Tibial artery (tissue), 4 donors: ENCODE measurements around the gene IRF7.
"Not testable (repeated sequence)": the region's sequence is repeated elsewhere in the genome, so short reads cannot be mapped to it uniquely, and the experiment has no call there.

Experiments used
- DNase-seq, 2 donors: peaks; one replicate each; pipeline ENCODE4 v3.0.0-alpha.2; 2019
- H3K27ac ChIP-seq, 2 donors: fragments of 200-600 bp; sonication (generic) in 1 of 2; 1 replicate in 1 of 2; 2 replicates in 1 of 2; pipeline ENCODE4 v1.5.1; 2018 to 2019; ENCODE audit warnings: mild to moderate bottlenecking in 1 of 2
- H3K27me3 ChIP-seq, 2 donors: fragments of 200-600 bp; sonication (generic) in 1 of 2; one replicate each; pipeline versions ENCODE4 v1.5.1 to v1.6.0; 2016 to 2019
- H3K36me3 ChIP-seq, 3 donors: fragments of 200-600 bp; sonication (generic) in 2 of 3; one replicate each; pipeline ENCODE4 v1.5.1; 2016 to 2019; ENCODE audit warnings: mild to moderate bottlenecking in 2 of 3
- H3K4me1 ChIP-seq, 4 donors: fragments of 200-600 bp; sonication (generic) in 2 of 4; 1 replicate in 3 of 4; 2 replicates in 1 of 4; pipeline ENCODE4 v1.5.1; 2016 to 2019
- H3K4me3 ChIP-seq, 2 donors: fragments of 200-600 bp; sonication (generic) in 1 of 2; 1 replicate in 1 of 2; 2 replicates in 1 of 2; pipeline ENCODE4 v1.5.1; 2018 to 2019; ENCODE audit warnings: mild to moderate bottlenecking in 2 of 2
- H3K9me3 ChIP-seq, 3 donors: fragments of 200-600 bp; sonication (generic) in 1 of 3; one replicate each; pipeline ENCODE4 v1.5.1; 2016 to 2019
- CTCF ChIP-seq, 2 experiments: fragments of 200-600 bp in 1 of 2; fragments of 450-650 bp in 1 of 2; IDR thresholded peaks; one replicate each; pipeline ENCODE4 v1.5.1; 2017 to 2019; ENCODE audit warnings: antibody characterized with exemption in 2 of 2, mild to moderate bottlenecking in 1 of 2, moderate library complexity in 1 of 2
- intact Hi-C: fragments of 100-400 bp; cut with DNase I; formaldehyde crosslinking; loops from one replicate; pipeline ENCODE4 v1.15.0; 2023; ENCODE audit warnings: low total_unique reads

Gene IRF7

GRCh38 chr11:574632-575312, 41.0 kb downstream of the IRF7 start:
- Histone ChIP-seq H3K4me3 (peak overlapping the region; percentile 78 to 89), H3K27me3 (no peaks in the 10 kb centered on the region), H3K27ac (peak overlapping the region; percentile 70 to 80), H3K4me1 (peaks cover 0 to 41% (median 35%) of the 10 kb centered on the region in 4 donors), H3K36me3 (no peaks in the 10 kb centered on the region), H3K9me3 (no peaks in the 10 kb centered on the region)
- DNase-seq: no peak
- no peak for TF ChIP-seq CTCF (IDR thresholded peaks at IDR 0.05)
- intact Hi-C loops: loop anchor here (5.0 to 10.0 kb wide), 2 partner anchors 38 to 230 kb away; partner anchors contain the start of genes PIDD1 and RPLP2

GRCh38 chr11:574031-574570, 41.6 kb downstream of the IRF7 start:
- not testable (repeated sequence) for DNase-seq, H3K9me3 ChIP-seq, H3K27ac ChIP-seq, H3K4me3 ChIP-seq, H3K36me3 ChIP-seq, H3K27me3 ChIP-seq
- H3K4me1 ChIP-seq: peaks cover 0 to 41% (median 33%) of the 10 kb centered on the region in 4 donors
- intact Hi-C loops: loop anchor here (10.0 kb wide), 1 partner anchor 231 kb away; the partner anchor contains the start of genes PIDD1 and RPLP2

GRCh38 chr11:573146-573759, 42.5 kb downstream of the IRF7 start:
- H3K4me1 ChIP-seq: peaks cover 0 to 36% (median 28%) of the 10 kb centered on the region in 4 donors
- DNase-seq: no peak
- no peaks in the 10 kb centered on the region for H3K36me3 ChIP-seq
- intact Hi-C loops: loop anchor here (10.0 kb wide), 1 partner anchor 232 kb away; the partner anchor contains the start of genes PIDD1 and RPLP2
- H3K4me3 ChIP-seq: no peak overlapping the region
- TF ChIP-seq CTCF (IDR thresholded peaks at IDR 0.05): no peak
- no peak overlapping the region for H3K27ac ChIP-seq
- H3K27me3 ChIP-seq: no peaks in the 10 kb centered on the region
- H3K9me3 ChIP-seq: no peaks in the 10 kb centered on the region

GRCh38 chr11:571802-572185, 44.0 kb downstream of the IRF7 start:
- Histone ChIP-seq H3K9me3 (no peaks in the 10 kb centered on the region), H3K4me3 (no peak overlapping the region), H3K27ac (no peak overlapping the region), H3K4me1 (peaks cover 0 to 33% (median 24%) of the 10 kb centered on the region in 4 donors), H3K36me3 (no peaks in the 10 kb centered on the region), H3K27me3 (no peaks in the 10 kb centered on the region)
- DNase-seq: no peak
- TF ChIP-seq CTCF (IDR thresholded peaks at IDR 0.05): no peak
- intact Hi-C loops: loop anchor here (10.0 kb wide), 1 partner anchor 233 kb away; the partner anchor contains the start of genes PIDD1 and RPLP2

- no peaks in the 10 kb centered on the region for H3K27me3 ChIP-seq
- no peaks in the 10 kb centered on the region for H3K9me3 ChIP-seq
- intact Hi-C loops: no loop called here
- peak overlapping the region; percentile 80 to 93 for H3K27ac ChIP-seq
- no peak for TF ChIP-seq CTCF (IDR thresholded peaks at IDR 0.05)
- H3K36me3 ChIP-seq: no peaks in the 10 kb centered on the region
- peak overlapping the region; percentile 55 to 74 for H3K4me3 ChIP-seq
- DNase-seq: no peak
- peaks cover 0 to 22% (median 16%) of the 10 kb centered on the region in 4 donors for H3K4me1 ChIP-seq
Observed at GRCh38 chr11:569158-569885, 46.4 kb downstream of the IRF7 start.
